DOHH2 (cell line): ENCODE data around the gene SLC5A3.

Experiments
- H3F3A ChIP-seq: fragments of 200-600 bp; sonication (generic), shearing (Covaris generic); 2 replicates; pipeline ENCODE4 v1.6.0; 2016; ENCODE audit warnings: antibody characterized with exemption, mild to moderate bottlenecking; ENCODE audit not compliant: control insufficient read depth, insufficient read depth
- H3K27ac ChIP-seq: fragments of 200-600 bp; sonication (generic); 2 replicates; pipeline ENCODE4 v1.5.1; 2014; ENCODE audit warnings: low read depth, mild to moderate bottlenecking, low read length, moderate library complexity
- H3K27me3 ChIP-seq: fragments of 200-600 bp; sonication (generic); 2 replicates; pipeline ENCODE4 v1.6.1; 2014; ENCODE audit warnings: mild to moderate bottlenecking, low read length, mixed read lengths; ENCODE audit not compliant: control insufficient read depth
- H3K36me3 ChIP-seq: fragments of 200-600 bp; sonication (generic); 2 replicates; pipeline ENCODE4 v1.6.1; 2014; ENCODE audit warnings: mild to moderate bottlenecking, low read length, moderate library complexity, mixed read lengths; ENCODE audit not compliant: control insufficient read depth
- H3K4me1 ChIP-seq: fragments of 200-600 bp; sonication (generic); 2 replicates; pipeline ENCODE4 v1.6.1; 2014; ENCODE audit warnings: mild to moderate bottlenecking, low read length, mixed read lengths; ENCODE audit not compliant: control insufficient read depth
- H3K4me2 ChIP-seq: fragments of 200-600 bp; sonication (generic); 2 replicates; pipeline ENCODE4 v1.6.0; 2014; ENCODE audit warnings: mild to moderate bottlenecking, low read length, moderate library complexity
- H3K4me3 ChIP-seq: fragments of 200-600 bp; sonication (generic); 2 replicates; pipeline ENCODE4 v1.5.1; 2014; ENCODE audit warnings: mild to moderate bottlenecking, low read length, mixed read lengths
- H3K79me2 ChIP-seq: fragments of 200-600 bp; sonication (generic); 2 replicates; pipeline ENCODE4 v1.6.1; 2014; ENCODE audit warnings: mild to moderate bottlenecking, low read length, mixed read lengths; ENCODE audit not compliant: control insufficient read depth
- H3K9me2 ChIP-seq: fragments of 200-600 bp; sonication (generic); replicated peaks from 2 replicates; pipeline ENCODE4 v1.6.1; 2014; ENCODE audit warnings: mild to moderate bottlenecking, low read length, mixed read lengths; ENCODE audit not compliant: control insufficient read depth
- H3K9me3 ChIP-seq: fragments of 200-600 bp; sonication (generic); 2 replicates; pipeline ENCODE4 v1.6.1; 2014; ENCODE audit warnings: antibody characterized with exemption, low read length, mixed read lengths; ENCODE audit not compliant: control insufficient read depth, insufficient read depth
- H4K20me1 ChIP-seq: fragments of 200-600 bp; sonication (generic); 2 replicates; pipeline ENCODE4 v1.6.0; 2014; ENCODE audit warnings: low read depth, mild to moderate bottlenecking, antibody characterized with exemption, low read length, moderate library complexity; ENCODE audit not compliant: control insufficient read depth, insufficient read depth
- CTCF ChIP-seq: fragments of 200-600 bp; sonication (generic); IDR thresholded peaks from one replicate; pipeline ENCODE4 v1.5.1; 2014; ENCODE audit warnings: antibody characterized with exemption, mild to moderate bottlenecking, low read depth, low read length; ENCODE audit not compliant: poor library complexity, severe bottlenecking
- EZH2phosphoT487 ChIP-seq: fragments of 200-600 bp; sonication (generic); IDR thresholded peaks from 2 replicates; pipeline ENCODE4 v1.6.1; 2017; ENCODE audit warnings: borderline replicate concordance, mild to moderate bottlenecking, antibody characterized with exemption, low read length, moderate library complexity, mixed read lengths

The SLC5A3 gene

GRCh38 chr21:34055615-34056014 lies 17.8 kb upstream of the SLC5A3 start:
- H3K4me3 ChIP-seq: no peak overlapping the region
- no peaks in the 10 kb centered on the region for H3K79me2 ChIP-seq
- H3K9me3 ChIP-seq: no peaks in the 10 kb centered on the region
- H3K36me3 ChIP-seq: no peaks in the 10 kb centered on the region
- no peak overlapping the region for H3K4me2 ChIP-seq
- H3K9me2 ChIP-seq: no peaks in the 10 kb centered on the region
- H3F3A ChIP-seq: no peaks in the 10 kb centered on the region
- H3K4me1 ChIP-seq: no peaks in the 10 kb centered on the region
- H3K27me3 ChIP-seq: no peaks in the 10 kb centered on the region
- TF ChIP-seq CTCF (no peak), EZH2phosphoT487 (no peak)
- no peak overlapping the region for H3K27ac ChIP-seq
- no peaks in the 10 kb centered on the region for H4K20me1 ChIP-seq

- Histone ChIP-seq H3K4me3 (no peak overlapping the region), H3K9me2 (no peaks in the 10 kb centered on the region), H3K4me2 (peak overlapping the region; percentile 26; the same call in 1 of the 2 replicates), H3F3A (no peaks in the 10 kb centered on the region), H4K20me1 (no peaks in the 10 kb centered on the region), H3K79me2 (no peaks in the 10 kb centered on the region), H3K36me3 (no peaks in the 10 kb centered on the region), H3K27ac (no peak overlapping the region), H3K27me3 (no peaks in the 10 kb centered on the region), H3K4me1 (0 out of 2 replicates have a peak, but pooled peaks cover 3% of the 10 kb centered on the region), H3K9me3 (no peaks in the 10 kb centered on the region)
- no peak for TF ChIP-seq CTCF
- no peak for TF ChIP-seq EZH2phosphoT487
Observed at GRCh38 chr21:34061983-34062382, 11.4 kb upstream of the SLC5A3 start.

GRCh38 chr21:34065027-34065426 lies 8.4 kb upstream of the SLC5A3 start:
- H3K9me2 ChIP-seq: no peaks in the 10 kb centered on the region
- no peaks in the 10 kb centered on the region for H3K9me3 ChIP-seq
- H3K4me1 ChIP-seq: 0 out of 2 replicates have a peak, but pooled peaks cover 3% of the 10 kb centered on the region
- no peaks in the 10 kb centered on the region for H3K27me3 ChIP-seq
- TF ChIP-seq CTCF: no peak
- TF ChIP-seq EZH2phosphoT487: no peak
- no peaks in the 10 kb centered on the region for H3K79me2 ChIP-seq
- no peak overlapping the region for H3K4me3 ChIP-seq
- H3F3A ChIP-seq: no peaks in the 10 kb centered on the region
- no peak overlapping the region for H3K27ac ChIP-seq
- H3K36me3 ChIP-seq: no peaks in the 10 kb centered on the region
- no peaks in the 10 kb centered on the region for H4K20me1 ChIP-seq
- no peak overlapping the region for H3K4me2 ChIP-seq

GRCh38 chr21:34071683-34072082 lies 1.7 kb upstream of the SLC5A3 start:
- Histone ChIP-seq H3K9me2 (no peaks in the 10 kb centered on the region), H3K79me2 (peaks cover 27% of the 10 kb centered on the region), H3K27ac (no peak overlapping the region), H3K4me3 (no peak overlapping the region), H4K20me1 (peaks cover 21% of the 10 kb centered on the region), H3F3A (peaks cover 3% of the 10 kb centered on the region; the same call in 1 of the 2 replicates), H3K4me2 (no peak overlapping the region), H3K4me1 (peaks cover 27% of the 10 kb centered on the region), H3K9me3 (no peaks in the 10 kb centered on the region), H3K36me3 (peaks cover 25% of the 10 kb centered on the region), H3K27me3 (no peaks in the 10 kb centered on the region)
- TF ChIP-seq CTCF (no peak), EZH2phosphoT487 (no peak)
